Measurements from ENCODE around the gene BCAS1. TPM values are rescaled to one million over a fixed set of nuclear protein-coding genes. Genes with fewer than 3 reads are reported as not detected.

BCAS1 gene
- polyA plus RNA-seq, 4 donors: 0.66 to 6.2 (median 4.4) TPM

- no peak for DNase-seq (ENCODE audit: low read depth in 4 of 4, low spot score in 3 of 4)
Measured at GRCh38 chr20:53895385-53895755, 175.0 kb downstream of the BCAS1 start.

- no peak for DNase-seq (ENCODE audit: low read depth in 4 of 4, low spot score in 3 of 4)
Measured at GRCh38 chr20:53894707-53895384, 175.5 kb downstream of the BCAS1 start.

Other genes with a start within 250 kb of the BCAS1 start
- gene CYP24A1, start 103.4 kb upstream of the BCAS1 start, polyA plus RNA-seq (ENCODE audit: insufficient read length in 4 of 4): 1 to 10 TPM in 2 of 4 donors, under 1 TPM in 2; 0.15 to 4.0 (median 1.7) TPM
- gene PFDN4, start 137.5 kb upstream of the BCAS1 start, polyA plus RNA-seq (ENCODE audit: insufficient read length in 4 of 4): 10 to 100 TPM; 46.9 to 64.9 (median 63.4) TPM

Measured in left renal pelvis (tissue), 4 donors.